Measurements from ENCODE around the gene NDST1.

Gene NDST1

GRCh38 chr5:150549735-150550134, 41.8 kb downstream of the NDST1 start:
- DNase-seq, result no peak

- DNase-seq, result no peak
These were observed 42.4 kb downstream of the NDST1 start for GRCh38 chr5:150550286-150550685.

GRCh38 chr5:150551066-150551465, 43.1 kb downstream of the NDST1 start:
- no peak for DNase-seq

GRCh38 chr5:150553402-150553801, 45.5 kb downstream of the NDST1 start:
- DNase-seq, result no peak

GRCh38 chr5:150553911-150554310, 46.0 kb downstream of the NDST1 start:
- no peak for DNase-seq

GRCh38 chr5:150554857-150555256, 46.9 kb downstream of the NDST1 start:
- DNase-seq, result no peak

- no peak for DNase-seq
These were observed 48.2 kb downstream of the NDST1 start for GRCh38 chr5:150556106-150556505.

- no peak for DNase-seq
These were observed 49.1 kb downstream of the NDST1 start for GRCh38 chr5:150556859-150557508.

- no peak for DNase-seq
These were observed 49.6 kb downstream of the NDST1 start for GRCh38 chr5:150557509-150557872.

- no peak for DNase-seq
These were observed 50.2 kb downstream of the NDST1 start for GRCh38 chr5:150558088-150558621.

- no peak for DNase-seq
These were observed 51.2 kb downstream of the NDST1 start for GRCh38 chr5:150559088-150559487.

GRCh38 chr5:150559701-150560100, 51.8 kb downstream of the NDST1 start:
- peak; percentile 57 for DNase-seq

GRCh38 chr5:150560401-150561191, 52.7 kb downstream of the NDST1 start:
- DNase-seq, result peak; percentile 72

GRCh38 chr5:150561192-150561512, 53.2 kb downstream of the NDST1 start:
- no peak for DNase-seq

GRCh38 chr5:150561571-150562275, 53.8 kb downstream of the NDST1 start:
- no peak for DNase-seq

GRCh38 chr5:150562832-150563231, 54.9 kb downstream of the NDST1 start:
- DNase-seq, result no peak

- DNase-seq, result no peak
These were observed 57.9 kb downstream of the NDST1 start for GRCh38 chr5:150565868-150566267.

- DNase-seq, result no peak
These were observed 59.2 kb downstream of the NDST1 start for GRCh38 chr5:150567031-150567717.

GRCh38 chr5:150568663-150569062, 60.7 kb downstream of the NDST1 start:
- no peak for DNase-seq

GRCh38 chr5:150570333-150570732, 62.4 kb downstream of the NDST1 start:
- DNase-seq, result no peak

GRCh38 chr5:150571836-150572235, 63.9 kb downstream of the NDST1 start:
- DNase-seq, result no peak

GRCh38 chr5:150573216-150573615, 65.3 kb downstream of the NDST1 start:
- DNase-seq, result no peak

Measured in kidney glomerular epithelial cell (primary cell).